ENCODE results near the gene SLC22A1.

Gene SLC22A1

GRCh38 chr6:160202411-160202810 is 80.8 kb downstream of the SLC22A1 start:
- no peak for TF ChIP-seq CTCF (IDR thresholded peaks at IDR 0.05; ENCODE audit: low read depth, low read length)
- no peak for DNase-seq (ENCODE audit: low read depth, low spot score)
- in situ Hi-C loops (cut with HindIII; ENCODE audit: low sequenced_read_pairs) = no loop called here

DNA sequence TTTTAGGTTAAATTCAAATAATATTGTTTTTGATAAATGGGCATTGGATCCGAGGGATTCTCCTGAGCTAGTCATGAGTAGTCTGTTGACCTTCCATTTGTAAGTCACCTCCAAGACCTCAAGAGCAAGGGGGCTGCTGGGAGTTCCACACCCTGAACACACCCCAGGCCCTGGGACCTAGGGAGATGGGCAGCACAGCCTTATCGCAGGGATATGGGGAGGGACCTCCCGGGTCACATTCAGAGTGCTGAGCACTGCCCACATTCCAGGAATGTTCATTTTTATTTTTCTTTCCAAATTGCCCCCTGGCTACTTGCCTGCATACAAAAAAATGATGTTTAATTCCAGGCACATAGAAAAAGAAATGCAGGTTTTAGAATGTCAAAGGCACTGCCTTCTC is 81.5 kb downstream of the SLC22A1 start:
- no peak for TF ChIP-seq CTCF (IDR thresholded peaks at IDR 0.05; ENCODE audit: low read depth, low read length)
- in situ Hi-C loops (cut with HindIII; ENCODE audit: low sequenced_read_pairs) = no loop called here
- H3K4me3 ChIP-seq (ENCODE audit: low read depth, low read length) = no peak overlapping the region
- no peak for DNase-seq (ENCODE audit: low read depth, low spot score)

More at GRCh38 chr6:160202411-160202810, 80.8 kb downstream of the SLC22A1 start:
- no peak overlapping the region for H3K4me3 ChIP-seq (ENCODE audit: low read depth, low read length)

GRCh38 chr6:160203522-160203921 is 81.9 kb downstream of the SLC22A1 start:
- DNase-seq (ENCODE audit: low read depth, low spot score) = no peak
- no peak overlapping the region for H3K4me3 ChIP-seq (ENCODE audit: low read depth, low read length)
- in situ Hi-C loops (cut with HindIII; ENCODE audit: low sequenced_read_pairs) = no loop called here
- TF ChIP-seq CTCF (IDR thresholded peaks at IDR 0.05; ENCODE audit: low read depth, low read length) = no peak

- H3K4me3 ChIP-seq (ENCODE audit: low read depth, low read length) = no peak overlapping the region
- TF ChIP-seq CTCF (IDR thresholded peaks at IDR 0.05; ENCODE audit: low read depth, low read length) = no peak
These were observed 82.3 kb downstream of the SLC22A1 start for GRCh38 chr6:160203953-160204352.

GRCh38 chr6:160204710-160205109 is 83.1 kb downstream of the SLC22A1 start:
- TF ChIP-seq CTCF (IDR thresholded peaks at IDR 0.05; ENCODE audit: low read depth, low read length) = no peak
- H3K4me3 ChIP-seq (ENCODE audit: low read depth, low read length) = no peak overlapping the region
- in situ Hi-C loops (cut with HindIII; ENCODE audit: low sequenced_read_pairs) = no loop called here
- DNase-seq (ENCODE audit: low read depth, low spot score) = no peak

More at GRCh38 chr6:160203953-160204352, 82.3 kb downstream of the SLC22A1 start:
- in situ Hi-C loops (cut with HindIII; ENCODE audit: low sequenced_read_pairs) = no loop called here
- DNase-seq (ENCODE audit: low read depth, low spot score) = no peak

DNA sequence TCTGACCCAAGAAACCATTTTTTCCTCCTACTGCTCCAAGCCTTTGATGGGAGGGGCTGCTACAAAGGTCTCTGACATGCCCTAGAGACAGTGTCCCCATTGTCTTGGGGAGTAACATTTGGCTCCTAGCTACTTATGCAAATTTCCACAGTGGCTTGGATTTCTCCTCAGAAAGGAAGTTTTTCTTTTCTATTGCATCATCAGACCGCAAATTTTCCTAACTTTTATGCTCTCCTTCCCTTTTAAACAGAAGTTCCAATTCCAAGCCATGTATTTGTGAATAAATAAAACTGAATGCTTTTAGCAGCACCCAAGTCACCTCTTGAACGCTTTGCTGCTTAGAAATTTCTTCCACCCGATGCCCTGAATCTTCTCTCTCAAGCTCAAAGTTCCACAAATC is 86.0 kb downstream of the SLC22A1 start:
- no peak for TF ChIP-seq CTCF (IDR thresholded peaks at IDR 0.05; ENCODE audit: low read depth, low read length)
- in situ Hi-C loops (cut with HindIII; ENCODE audit: low sequenced_read_pairs) = no loop called here
- no peak for DNase-seq (ENCODE audit: low read depth, low spot score)
- no peak overlapping the region for H3K4me3 ChIP-seq (ENCODE audit: low read depth, low read length)
